B cell (primary cell): ENCODE measurements around the gene SMIM3. TPM values are rescaled to one million over a fixed set of nuclear protein-coding genes. Genes with fewer than 3 reads are reported as not detected.

ENCODE experiments used
- ATAC-seq: fragments of 200-7000 bp; cut with Tn5 transposase; one replicate; pipeline ENCODE4 v1.10.0; 2021; ENCODE audit warnings: low read depth, mild to moderate bottlenecking, moderate number of reproducible peaks, moderate library complexity
- CTCF ChIA-PET: fragments of 350-600 bp; sonication (Branson Sonifier 250); formaldehyde crosslinking; loops from one replicate; lab custom pipeline; 2021; ENCODE audit warnings: antibody characterized with exemption, inconsistent platforms; lab: Charles Lee
- POLR2A ChIA-PET: fragments of 350-600 bp; sonication (Branson Sonifier 250); formaldehyde crosslinking; loops from one replicate; lab custom pipeline; 2021; ENCODE audit warnings: antibody characterized with exemption; lab: Charles Lee
- DNase-seq: peaks from one replicate; pipeline ENCODE4 v3.0.0; 2013
- H2AFZ ChIP-seq: 2 replicates; pipeline ENCODE4 v1.6.1; 2012; ENCODE audit warnings: mild to moderate bottlenecking, low read depth, low read length; ENCODE audit not compliant: insufficient read depth, poor library complexity, severe bottlenecking
- H3K27ac ChIP-seq, 2 donors: 1 replicate in 1 of 2; 2 replicates in 1 of 2; pipeline ENCODE4 v1.5.1; 2012 to 2013; ENCODE audit warnings: low read length in 2 of 2, mild to moderate bottlenecking in 2 of 2, moderate library complexity in 1 of 2
- H3K27me3 ChIP-seq, 4 experiments: fragments of 200-600 bp in 1 of 4; sonication (generic) in 1 of 4; replicated peaks in 1 of 4; 1 replicate in 2 of 4; 2 replicates in 2 of 4; pipeline versions ENCODE4 v1.6.1 to v1.7.0; 2013 to 2016; ENCODE audit warnings: low read length in 3 of 4, mild to moderate bottlenecking in 2 of 4, mixed read lengths in 1 of 4, moderate library complexity in 1 of 4; ENCODE audit not compliant: insufficient read depth in 4 of 4, control insufficient read depth in 3 of 4; ENCODE audit errors: control extremely low read depth in 1 of 4
- H3K36me3 ChIP-seq, 2 experiments: replicated peaks in 1 of 2; 1 replicate in 1 of 2; 2 replicates in 1 of 2; pipeline versions ENCODE4 v1.6.1 to v1.7.1; 2013; ENCODE audit warnings: low read length in 1 of 2; ENCODE audit not compliant: insufficient read depth in 2 of 2, control insufficient read depth in 1 of 2; ENCODE audit errors: control extremely low read depth in 1 of 2, extremely low read depth in 1 of 2
- H3K4me1 ChIP-seq, 2 donors: fragments of 200-600 bp in 1 of 2; sonication (generic) in 1 of 2; 1 replicate in 1 of 2; 2 replicates in 1 of 2; pipeline versions ENCODE4 v1.5.1 to v1.6.1; 2013 to 2017; ENCODE audit warnings: low read length in 2 of 2; ENCODE audit not compliant: control insufficient read depth in 2 of 2, insufficient read depth in 2 of 2
- H3K4me2 ChIP-seq: replicated peaks from 2 replicates; pipeline ENCODE3; 2012; ENCODE audit warnings: mild to moderate bottlenecking, low read depth, low read length; ENCODE audit not compliant: poor library complexity, severe bottlenecking
- H3K4me3 ChIP-seq, 5 experiments: fragments of 200-600 bp in 1 of 5; sonication (generic) in 1 of 5; 1 replicate in 3 of 5; 2 replicates in 2 of 5; pipeline versions ENCODE4 v1.5.1 to v1.7.0; 2011 to 2016; ENCODE audit warnings: low read length in 4 of 5, mild to moderate bottlenecking in 4 of 5, low read depth in 2 of 5, control low read depth in 1 of 5, moderate library complexity in 1 of 5; ENCODE audit not compliant: insufficient read depth in 1 of 5; ENCODE audit errors: control extremely low read depth in 1 of 5, extremely low read depth in 1 of 5
- H3K79me2 ChIP-seq: fragments of 200-600 bp; sonication (generic); one replicate; pipeline ENCODE4 v1.6.0; 2016; ENCODE audit warnings: low read length; ENCODE audit not compliant: control insufficient read depth, insufficient read depth
- H3K9ac ChIP-seq: fragments of 200-600 bp; sonication (generic); 2 replicates; pipeline ENCODE4 v1.6.1; 2017; ENCODE audit warnings: mild to moderate bottlenecking, low read length, moderate library complexity
- H3K9me3 ChIP-seq, 3 donors: one replicate each; pipeline versions ENCODE4 v1.6.1 to v1.7.1; 2013; ENCODE audit warnings: low read length in 2 of 3; ENCODE audit not compliant: control insufficient read depth in 2 of 3, insufficient read depth in 1 of 3; ENCODE audit errors: control extremely low read depth in 1 of 3
- H4K20me1 ChIP-seq: 2 replicates; pipeline ENCODE4 v1.6.0; 2012; ENCODE audit warnings: mild to moderate bottlenecking, low read length; ENCODE audit not compliant: insufficient read depth, control insufficient read depth, poor library complexity, severe bottlenecking
- H3K27ac Mint-ChIP-seq: one replicate; pipeline ENCODE4 v1.8.0; 2021; ENCODE audit warnings: mixed read lengths
- H3K27me3 Mint-ChIP-seq: one replicate; pipeline ENCODE4 v1.8.0; 2021; ENCODE audit warnings: mixed read lengths
- H3K4me1 Mint-ChIP-seq: one replicate; pipeline ENCODE4 v1.8.0; 2021; ENCODE audit warnings: mixed read lengths
- H3K4me3 Mint-ChIP-seq: one replicate; pipeline ENCODE4 v1.8.0; 2021; ENCODE audit warnings: mixed read lengths
- H3K9me3 Mint-ChIP-seq: one replicate; pipeline ENCODE4 v1.8.0; 2022; ENCODE audit warnings: mixed read lengths; ENCODE audit not compliant: insufficient read depth
- EZH2 ChIP-seq: IDR thresholded peaks from 2 replicates; pipeline ENCODE4 v1.6.1; 2012; ENCODE audit warnings: borderline replicate concordance, low read depth, mild to moderate bottlenecking, moderate library complexity, low read length; ENCODE audit not compliant: insufficient read depth, poor library complexity, severe bottlenecking
- WGBS: methylation state at CpG from one replicate; pipeline ENCODE4 v1.1.5; 2013; ENCODE audit warnings: missing lambda C conversion rate; ENCODE audit not compliant: insufficient coverage; 5-methylcytosine and 5-hydroxymethylcytosine counted together
- intact Hi-C: fragments of 100-400 bp; cut with micrococcal nuclease; formaldehyde crosslinking; loops from one replicate; pipeline ENCODE4 v1.10.0; 2022
- polyA plus RNA-seq: library from polyadenylated mRNA; depleted of rRNA; stranded (reverse); fragments of >200 nt; gene quantifications from 2 replicates; pipeline ENCODE4 v1.2.3, GENCODE V29; 2012
- total RNA-seq, 2 donors: library from RNA; stranded (reverse); fragments of 120-200 nt in 1 of 2; gene quantifications; 1 replicate in 1 of 2; 2 replicates in 1 of 2; pipeline versions ENCODE4 v1.2.3 to v1.2.4, GENCODE V29; 2013 to 2022
- TF ChIP-seq, protein P1 (sequence below): fragments of 200-600 bp; IDR thresholded peaks from one replicate; pipeline ENCODE4 v1.8.0; 2022; ENCODE audit warnings: antibody characterized with exemption, mild to moderate bottlenecking

The SMIM3 gene
- total and polyA plus RNA-seq, 2 donors (not counting 1 experiment from before 2014, with no cell fraction given), result 0.37 TPM; not detected in 1

- ATAC-seq, result no peak
- Histone ChIP-seq H3K36me3 (no peaks in the 10 kb centered on the region), H4K20me1 (no peaks in the 10 kb centered on the region), H3K9me3 (no peaks in the 10 kb centered on the region), H3K9ac (no peak overlapping the region), H3K4me2 (no peak overlapping the region), H2AFZ (no peak overlapping the region), H3K79me2 (no peaks in the 10 kb centered on the region), H3K27me3 (peaks cover 0 to 8% (median 8%) of the 10 kb centered on the region in 4 experiments), H3K4me3 (no peak overlapping the region), H3K4me1 (no peaks in the 10 kb centered on the region), H3K27ac (no peak overlapping the region)
- peaks cover 33% of the 10 kb centered on the region for H3K27me3 Mint-ChIP-seq
- intact Hi-C loops, result no loop called here
- H3K27ac Mint-ChIP-seq, result no peak overlapping the region
- no peak overlapping the region for H3K4me3 Mint-ChIP-seq
- no peaks in the 10 kb centered on the region for H3K4me1 Mint-ChIP-seq
- CTCF ChIA-PET, result interaction anchor here (1.3 kb wide), 1 partner anchor 52 kb away, joined by 4 read pairs; no protein-coding TSS in a partner anchor
- no peak for TF ChIP-seq EZH2
- TF ChIP-seq, protein P1, sequence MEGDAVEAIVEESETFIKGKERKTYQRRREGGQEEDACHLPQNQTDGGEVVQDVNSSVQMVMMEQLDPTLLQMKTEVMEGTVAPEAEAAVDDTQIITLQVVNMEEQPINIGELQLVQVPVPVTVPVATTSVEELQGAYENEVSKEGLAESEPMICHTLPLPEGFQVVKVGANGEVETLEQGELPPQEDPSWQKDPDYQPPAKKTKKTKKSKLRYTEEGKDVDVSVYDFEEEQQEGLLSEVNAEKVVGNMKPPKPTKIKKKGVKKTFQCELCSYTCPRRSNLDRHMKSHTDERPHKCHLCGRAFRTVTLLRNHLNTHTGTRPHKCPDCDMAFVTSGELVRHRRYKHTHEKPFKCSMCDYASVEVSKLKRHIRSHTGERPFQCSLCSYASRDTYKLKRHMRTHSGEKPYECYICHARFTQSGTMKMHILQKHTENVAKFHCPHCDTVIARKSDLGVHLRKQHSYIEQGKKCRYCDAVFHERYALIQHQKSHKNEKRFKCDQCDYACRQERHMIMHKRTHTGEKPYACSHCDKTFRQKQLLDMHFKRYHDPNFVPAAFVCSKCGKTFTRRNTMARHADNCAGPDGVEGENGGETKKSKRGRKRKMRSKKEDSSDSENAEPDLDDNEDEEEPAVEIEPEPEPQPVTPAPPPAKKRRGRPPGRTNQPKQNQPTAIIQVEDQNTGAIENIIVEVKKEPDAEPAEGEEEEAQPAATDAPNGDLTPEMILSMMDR, result no peak
- no CpG with 5 or more reads among the region's 2 CpGs for WGBS
- H3K9me3 Mint-ChIP-seq, result no peaks in the 10 kb centered on the region
- no peak for DNase-seq
- POLR2A ChIA-PET, result no interaction called here
Measured at GRCh38 chr5:150794927-150795326, 16.4 kb downstream of the SMIM3 start.

DNA sequence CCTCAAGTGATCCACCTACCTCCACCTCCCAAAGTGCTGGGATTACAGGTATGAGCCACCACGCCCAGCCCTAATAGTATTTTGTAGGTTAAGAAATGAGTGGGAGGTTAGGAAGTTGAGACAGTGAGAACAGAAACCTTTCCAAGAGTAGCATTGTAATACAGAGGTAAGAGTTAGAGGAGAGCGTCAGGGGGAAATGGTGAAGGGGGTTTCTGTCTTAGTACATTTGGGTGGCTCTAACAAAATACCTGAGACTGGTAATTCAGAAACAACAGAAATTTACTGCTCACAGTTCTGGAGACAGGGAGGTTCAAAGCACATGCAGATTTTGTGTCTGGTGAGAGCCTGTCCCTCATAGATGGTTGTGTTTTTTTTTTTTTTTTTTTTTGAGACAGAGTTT, 18.8 kb downstream of the SMIM3 start:
- intact Hi-C loops, result no loop called here
- no peaks in the 10 kb centered on the region for H3K9me3 Mint-ChIP-seq
- POLR2A ChIA-PET, result no interaction called here

More for the DNA sequence above, 18.8 kb downstream of the SMIM3 start:
- no peak overlapping the region for H2AFZ ChIP-seq
- CTCF ChIA-PET, result interaction anchor here (0.9 to 2.1 kb wide), 2 partner anchors 18 to 50 kb away, joined by 3 to 14 read pairs; partner anchors contain the start of gene IRGM
- DNase-seq (no peak), ATAC-seq (no peak)
- Mint-ChIP-seq H3K4me3 (no peak overlapping the region), H3K27ac (no peak overlapping the region), H3K4me1 (no peaks in the 10 kb centered on the region), H3K27me3 (peaks cover 17% of the 10 kb centered on the region)
- no peaks in the 10 kb centered on the region for H3K36me3 ChIP-seq
- TF ChIP-seq, protein P1, result no peak
- TF ChIP-seq EZH2, result no peak
- 82% methylated on average over 2 of the region's 2 CpGs for WGBS
- no peaks in the 10 kb centered on the region for H4K20me1 ChIP-seq
- H3K4me2 ChIP-seq, result no peak overlapping the region
- H3K79me2 ChIP-seq, result no peaks in the 10 kb centered on the region
- no peak overlapping the region for H3K9ac ChIP-seq
- no peak overlapping the region for H3K27ac ChIP-seq
- H3K9me3 ChIP-seq, result no peaks in the 10 kb centered on the region
- H3K4me1 ChIP-seq, result peaks cover 3 to 4% of the 10 kb centered on the region in 2 donors
- peaks cover 0 to 7% (median 3%) of the 10 kb centered on the region in 4 experiments for H3K27me3 ChIP-seq
- H3K4me3 ChIP-seq, result no peak overlapping the region
